GM13977 (cell line): ENCODE results near the gene SSH2.

Experiments
- DNase-seq: peaks from one replicate; pipeline ENCODE4 v3.0.0; 2012; ENCODE audit warnings: low spot score
- CTCF ChIP-seq: IDR thresholded peaks from 2 replicates; pipeline ENCODE4 v1.5.1; 2012; ENCODE audit warnings: mild to moderate bottlenecking, control low read depth; ENCODE audit not compliant: insufficient read depth; ENCODE audit errors: extremely low read depth, missing control alignments
- in situ Hi-C: fragments of 300-500 bp; cut with MboI; formaldehyde crosslinking; loops from one replicate; pipeline ENCODE4 v1.12.0; 2022; ENCODE audit warnings: low sequenced_read_pairs, low pct_unique_long_range_greater_than_20kb, mixed read lengths, inconsistent platforms; ENCODE audit not compliant: unreplicated experiment

Gene SSH2

DNA sequence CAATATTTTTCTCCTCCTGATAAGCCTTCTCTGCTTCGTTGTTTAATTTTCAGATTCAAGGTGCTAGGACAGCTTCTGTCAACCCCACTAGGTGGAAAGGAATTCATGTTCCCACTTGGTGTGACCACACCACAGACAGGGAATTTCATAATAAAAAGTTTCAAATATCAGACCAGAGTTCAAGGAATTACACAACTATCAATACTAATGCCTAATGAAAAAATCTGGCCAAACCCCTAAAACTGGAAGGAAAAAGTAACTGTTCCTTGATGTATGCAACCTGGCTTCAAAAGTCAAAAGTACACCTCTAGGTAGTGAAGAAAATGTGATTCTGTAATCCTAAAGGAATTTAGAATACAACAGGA is 219.5 kb downstream of the SSH2 start:
- DNase-seq, result no peak
- in situ Hi-C loops, result no loop called here
- no peak for TF ChIP-seq CTCF

DNA sequence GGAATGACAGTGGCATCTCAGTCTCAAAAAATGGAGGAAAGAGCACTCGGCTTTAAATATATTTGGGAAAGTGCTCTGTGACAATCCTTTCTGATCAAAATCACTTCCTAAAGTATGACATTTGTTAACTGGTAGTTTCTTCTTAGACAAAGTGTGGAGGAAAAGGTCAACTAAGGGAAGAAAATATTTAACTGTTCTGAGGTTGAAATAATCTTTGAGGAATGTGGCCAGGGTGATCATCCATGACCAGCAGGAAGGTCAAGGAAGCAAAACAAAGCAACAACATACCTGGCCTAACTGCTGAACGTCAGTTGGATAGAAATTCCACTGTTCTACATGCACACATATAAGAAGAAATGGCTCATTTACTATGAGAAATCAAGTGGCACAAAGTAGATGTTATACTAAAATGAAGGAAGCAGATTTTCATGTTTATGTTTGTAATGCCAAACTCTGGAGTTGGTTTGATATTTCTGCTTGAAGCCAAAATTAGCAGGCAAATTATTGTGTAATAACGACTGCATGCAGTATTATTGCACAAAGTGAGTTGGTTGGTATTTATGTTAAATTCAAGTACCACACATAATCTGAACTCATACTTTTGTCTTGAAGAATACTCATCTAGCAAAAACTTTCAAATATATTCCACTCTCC is 220.0 kb downstream of the SSH2 start:
- TF ChIP-seq CTCF, result no peak
- no peak for DNase-seq

GRCh38 chr17:29707212-29707571 is 222.8 kb downstream of the SSH2 start:
- DNase-seq, result no peak
- in situ Hi-C loops, result no loop called here
- no peak for TF ChIP-seq CTCF

More for the DNA sequence above, 220.0 kb downstream of the SSH2 start:
- in situ Hi-C loops, result no loop called here

- TF ChIP-seq CTCF, result no peak
- in situ Hi-C loops, result no loop called here
- DNase-seq, result no peak
Observed at GRCh38 chr17:29706045-29706431, 224.0 kb downstream of the SSH2 start.

GRCh38 chr17:29705386-29705785 is 224.6 kb downstream of the SSH2 start:
- in situ Hi-C loops, result no loop called here
- DNase-seq, result no peak
- no peak for TF ChIP-seq CTCF

DNA sequence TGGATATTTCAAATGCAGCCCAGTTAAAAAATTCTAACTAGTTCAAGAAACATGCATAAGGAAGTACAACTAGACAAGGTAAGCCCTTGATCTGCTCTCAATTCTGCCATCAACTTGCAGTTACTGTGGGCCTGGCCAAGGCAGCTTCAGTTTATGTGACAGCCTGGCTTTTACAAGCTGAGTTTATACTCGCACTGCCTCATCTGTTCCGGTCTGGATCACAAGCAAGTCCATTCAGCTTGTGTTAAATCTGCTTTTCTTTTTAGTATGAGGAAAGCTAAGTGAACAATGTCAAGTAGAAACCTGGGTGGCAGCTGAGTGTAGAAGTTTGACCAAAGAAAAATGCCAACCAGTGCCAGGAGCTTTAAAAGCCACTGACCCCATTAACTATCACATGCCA is 230.7 kb downstream of the SSH2 start:
- in situ Hi-C loops, result no loop called here
- DNase-seq, result no peak
- no peak for TF ChIP-seq CTCF

GRCh38 chr17:29698837-29699236 is 231.2 kb downstream of the SSH2 start:
- in situ Hi-C loops, result no loop called here
- no peak for DNase-seq
- no peak for TF ChIP-seq CTCF
